NCI-H2029 treated with DMSO at 0.1 percent for 48 hours (cell line): Measurements from ENCODE around the gene C16orf54.
"Not testable (repeated sequence)": the region's sequence is repeated elsewhere in the genome, so short reads cannot be mapped to it uniquely, and the experiment has no call there.

ENCODE experiments used
- DNase-seq: peaks from one replicate; lab custom pipeline; 2025; lab: John Stamatoyannopoulos, UW

The C16orf54 gene

GRCh38 chr16:29745853-29746345, at the start of gene C16orf54:
C16orf54 (minus strand) TSS chr16:29745990; CDS start chr16:29744951, 1,039 bp downstream.
- DNase-seq, result no peak

DNA sequence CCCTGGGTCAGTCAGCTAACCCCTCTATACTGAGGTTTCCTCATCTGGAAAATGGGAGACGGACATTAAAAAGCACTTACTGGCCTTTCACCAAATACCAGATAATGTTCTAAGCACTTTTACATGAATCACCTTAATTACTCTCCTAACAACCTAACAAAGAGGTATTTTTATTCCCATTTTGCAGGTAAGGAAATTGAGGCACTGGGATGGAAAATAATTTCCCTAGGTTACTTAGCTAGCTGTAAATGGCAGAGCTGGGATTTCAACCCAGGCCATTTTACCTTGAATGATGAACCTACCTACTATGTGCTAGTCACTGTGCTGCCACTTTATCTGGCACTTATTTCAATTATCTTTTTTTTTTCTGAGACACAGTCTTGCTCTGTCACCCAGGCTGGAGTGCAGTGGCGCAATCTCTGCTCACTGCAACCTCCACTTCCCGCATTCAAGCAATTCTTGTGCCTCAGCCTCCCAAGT, 48.5 kb upstream of the C16orf54 start:
- DNase-seq, result no peak

DNA sequence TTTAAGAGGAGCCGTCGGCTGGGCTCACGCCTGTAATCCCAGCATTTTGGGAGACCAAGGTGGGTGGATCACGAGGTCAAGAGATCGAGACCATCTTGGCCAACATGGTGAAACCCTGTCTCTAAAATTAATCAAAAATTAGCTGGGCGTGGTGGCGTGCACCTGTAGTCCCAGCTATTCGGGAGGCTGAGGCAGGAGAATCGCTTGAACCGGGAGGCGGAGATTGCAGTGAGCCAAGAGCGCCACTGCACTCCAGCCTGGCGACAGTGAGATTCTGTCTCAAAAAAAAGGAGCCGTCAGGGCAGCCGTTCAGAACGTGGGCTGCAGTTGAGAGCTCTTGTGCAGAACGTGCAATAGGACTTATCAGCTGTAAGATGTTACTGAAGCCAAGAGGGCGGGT, 47.4 kb upstream of the C16orf54 start:
- DNase-seq, result not testable (repeated sequence)

- DNase-seq, result no peak
Observed at GRCh38 chr16:29791845-29792807, 46.3 kb upstream of the C16orf54 start.

- DNase-seq, result no peak
Observed at GRCh38 chr16:29790949-29791844, 45.4 kb upstream of the C16orf54 start.

GRCh38 chr16:29790183-29790948, 44.6 kb upstream of the C16orf54 start, which contains the start of gene KIF22:
KIF22 (plus strand) TSS chr16:29790751; CDS start chr16:29790760, 9 bp downstream.
- DNase-seq, result peak; percentile 84

GRCh38 chr16:29789775-29790182, 44.0 kb upstream of the C16orf54 start:
- peak; percentile 54 for DNase-seq

DNA sequence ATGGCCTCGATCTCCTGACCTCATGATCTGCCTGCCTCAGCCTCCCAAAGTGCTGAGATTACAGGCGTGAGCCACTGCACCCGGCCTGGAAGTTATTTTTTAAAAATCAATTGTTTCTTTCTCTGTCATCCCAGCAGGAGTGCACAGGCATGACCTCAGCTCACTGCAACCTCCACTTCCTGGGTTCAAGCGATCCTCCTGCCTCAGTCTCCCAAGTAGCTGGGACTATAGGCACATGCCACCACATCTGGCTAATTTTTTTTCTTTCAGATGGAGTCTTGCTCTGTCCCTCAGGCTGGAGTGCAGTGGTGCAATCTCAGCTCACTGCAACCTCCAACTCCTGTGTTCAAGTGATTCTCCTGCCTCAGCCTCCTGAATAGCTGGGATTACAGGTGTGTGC, 41.4 kb upstream of the C16orf54 start:
- DNase-seq, result not testable (repeated sequence)

DNA sequence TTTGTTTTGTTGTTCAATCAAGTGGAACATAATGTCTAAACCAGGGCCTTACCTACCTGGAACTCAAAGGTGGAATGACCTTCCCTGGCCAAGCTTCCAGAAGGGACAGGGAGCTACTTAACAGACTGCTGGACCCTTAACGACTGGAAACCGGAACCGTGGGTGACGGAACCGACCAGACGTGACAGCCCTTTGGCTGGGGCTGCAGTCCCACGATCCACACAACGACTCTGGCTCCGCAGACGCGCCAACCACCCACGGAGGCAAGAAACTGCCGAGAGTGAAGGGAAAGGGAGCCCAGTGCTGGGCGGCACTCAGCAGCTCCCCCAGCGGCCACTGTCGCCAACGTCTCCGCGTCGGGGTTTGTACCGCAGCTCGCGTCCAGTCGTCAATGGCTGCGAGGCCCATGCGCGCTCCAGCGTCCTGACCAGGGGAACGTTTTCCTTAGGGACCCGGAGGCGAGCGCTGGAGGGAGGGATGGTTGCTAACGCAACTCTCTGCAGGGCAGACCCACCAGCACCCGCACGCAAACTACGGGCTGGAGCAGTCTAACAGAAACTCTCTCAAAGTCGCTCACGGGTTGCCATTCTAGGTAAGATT, 39.2 kb upstream of the C16orf54 start:
- DNase-seq, result no peak

DNA sequence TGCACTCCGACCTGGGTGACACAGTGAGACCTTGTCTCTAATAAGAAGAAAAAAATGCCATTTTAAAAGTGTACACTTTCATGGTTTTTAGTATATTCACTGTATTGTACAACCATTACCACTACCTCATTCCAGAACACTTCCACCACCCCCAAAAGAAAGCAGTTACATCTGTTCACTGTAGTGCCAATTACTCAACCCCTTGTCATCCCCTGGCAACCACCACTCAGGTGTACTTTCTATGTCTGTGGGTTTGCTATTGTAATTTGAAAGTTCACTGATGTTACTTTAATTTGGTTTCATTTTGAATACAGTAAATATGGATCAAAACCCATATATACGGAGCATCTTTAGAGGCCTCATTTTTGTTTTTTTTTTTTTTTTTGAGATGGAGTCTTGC, 38.4 kb upstream of the C16orf54 start:
- no peak for DNase-seq

- not testable (repeated sequence) for DNase-seq
Observed at GRCh38 chr16:29783094-29783953, 37.5 kb upstream of the C16orf54 start.

GRCh38 chr16:29779474-29779873, 33.7 kb upstream of the C16orf54 start:
- no peak for DNase-seq

GRCh38 chr16:29777576-29778350, 32.0 kb upstream of the C16orf54 start, which contains the start of gene ZG16:
ZG16 (plus strand) TSS chr16:29778256; CDS start chr16:29779267, 1,011 bp downstream.
- DNase-seq, result peak; percentile 23

GRCh38 chr16:29775742-29776408, 30.1 kb upstream of the C16orf54 start:
- DNase-seq, result no peak

GRCh38 chr16:29774730-29775129, 28.9 kb upstream of the C16orf54 start:
- no peak for DNase-seq

GRCh38 chr16:29772330-29772729, 26.5 kb upstream of the C16orf54 start:
- DNase-seq, result not testable (repeated sequence)

GRCh38 chr16:29770250-29770929, 24.6 kb upstream of the C16orf54 start:
- no peak for DNase-seq

DNA sequence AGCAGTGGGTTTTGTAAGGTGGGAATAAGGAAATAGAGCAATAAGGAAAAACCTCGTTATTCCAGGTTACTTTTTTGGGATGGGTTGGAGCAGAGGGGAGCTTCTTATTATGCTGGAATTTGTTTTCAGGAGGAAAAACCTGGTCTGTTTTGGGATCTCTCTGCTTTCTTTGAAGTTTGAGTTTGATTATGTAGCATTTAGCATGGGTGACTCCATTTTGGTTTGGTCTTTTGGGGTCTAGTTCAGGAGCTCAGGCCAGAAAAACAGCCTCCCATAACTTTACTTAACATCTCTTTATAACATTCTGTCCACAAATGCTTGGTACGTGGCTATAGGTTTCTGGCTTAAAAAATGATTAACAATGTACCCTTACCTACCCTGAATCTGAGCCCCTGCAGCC, 23.7 kb upstream of the C16orf54 start:
- no peak for DNase-seq
